Upper lobe of left lung (tissue), 6 donors: ENCODE data around the gene PHPT1. TPM values are rescaled to one million over a fixed set of nuclear protein-coding genes. Genes with fewer than 3 reads are reported as not detected.

ENCODE experiments used
- ATAC-seq, 2 donors: fragments of 200-7000 bp; cut with Tn5 transposase; one replicate each; pipeline ENCODE4 v1.9.1; 2022; ENCODE audit warnings: mild to moderate bottlenecking in 2 of 2, moderate library complexity in 2 of 2; ENCODE audit not compliant: low FRiP score in 2 of 2
- DNase-seq, 2 donors: peaks; one replicate each; pipeline ENCODE4 v3.0.0-alpha.2; 2019 to 2020
- H3K27ac ChIP-seq, 4 donors: fragments of 200-600 bp; sonication (generic); one replicate each; pipeline ENCODE4 v1.5.1; 2016 to 2019
- H3K27me3 ChIP-seq, 4 donors: fragments of 200-600 bp; sonication (generic); one replicate each; pipeline ENCODE4 v1.5.1; 2017 to 2019
- H3K36me3 ChIP-seq, 4 donors: fragments of 200-600 bp; sonication (generic); one replicate each; pipeline ENCODE4 v1.5.1; 2016 to 2019
- H3K4me1 ChIP-seq, 4 donors: fragments of 200-600 bp; sonication (generic); one replicate each; pipeline ENCODE4 v1.5.1; 2018 to 2019
- H3K4me3 ChIP-seq, 4 donors: fragments of 200-600 bp; sonication (generic); one replicate each; pipeline ENCODE4 v1.5.1; 2017 to 2019; ENCODE audit warnings: mild to moderate bottlenecking in 2 of 4, moderate library complexity in 1 of 4
- H3K9me3 ChIP-seq, 4 donors: fragments of 200-600 bp; sonication (generic); one replicate each; pipeline ENCODE4 v1.5.1; 2018 to 2019
- CTCF ChIP-seq, 6 experiments: fragments of 450-650 bp in 4 of 6; fragments of 200-600 bp in 2 of 6; sonication (generic) in 2 of 6; IDR thresholded peaks; one replicate each; pipeline ENCODE4 v1.5.1; 2016 to 2019; ENCODE audit warnings: antibody characterized with exemption in 6 of 6
- EP300 ChIP-seq, 4 donors: sonication (generic); formaldehyde crosslinking; IDR thresholded peaks; one replicate each; pipeline ENCODE4 v1.5.1; 2017; ENCODE audit warnings: antibody characterized with exemption in 4 of 4, control low read depth in 2 of 4
- POLR2A ChIP-seq, 4 donors: fragments of 450-650 bp; IDR thresholded peaks; one replicate each; pipeline ENCODE4 v1.5.1; 2016 to 2017; ENCODE audit warnings: antibody characterized with exemption in 4 of 4, mild to moderate bottlenecking in 2 of 4
- POLR2AphosphoS5 ChIP-seq, 2 donors: sonication (generic); formaldehyde crosslinking; IDR thresholded peaks; one replicate each; pipeline ENCODE4 v1.5.1; 2017; ENCODE audit warnings: antibody characterized with exemption in 2 of 2
- WGBS, 2 donors: methylation state at CpG; one replicate each; pipeline ENCODE4 v1.1.5; 2017 to 2018; 5-methylcytosine and 5-hydroxymethylcytosine counted together
- total RNA-seq, 6 donors: library from RNA; depleted of rRNA in 4 of 6; stranded (reverse); fragments of >200 nt in 4 of 6; gene quantifications; one replicate each; pipeline versions ENCODE4 v1.1.0 to v1.2.1, GENCODE V29; 2016 to 2021
- donor health status: DM: no; HTN: no; CAD: no; lungs with moderate emphysema.
- donor health status: DM: no; HTN: yes; CAD: no; lungs with severe emphysema.

The PHPT1 gene
- total RNA-seq, 6 donors from 2014 or later, result 51.3 to 135 (median 64.1) TPM

- TF ChIP-seq EP300 (IDR thresholded peaks at IDR 0.05), result no peak
- TF ChIP-seq CTCF (IDR thresholded peaks at IDR 0.05), result no peak
- no peak for TF ChIP-seq POLR2AphosphoS5 (IDR thresholded peaks at IDR 0.05)
- no peak for TF ChIP-seq POLR2A (IDR thresholded peaks at IDR 0.05)
- Histone ChIP-seq H3K27ac (peak overlapping the region; percentile 78 to 89 (median 88)), H3K27me3 (peaks cover 0 to 38% (median 35%) of the 10 kb centered on the region in 4 donors), H3K36me3 (peaks cover 0 to 14% (median 8%) of the 10 kb centered on the region in 4 donors), H3K4me3 (peak overlapping the region; percentile 56 to 94 (median 76)), H3K4me1 (peaks cover 47 to 64% (median 51%) of the 10 kb centered on the region in 4 donors), H3K9me3 (no peaks in the 10 kb centered on the region)
- ATAC-seq, result peak; percentile 25 to 35
- WGBS, 2 donors, result 0 to 1% methylated on average over 6 to 44 of the region's 53 CpGs
- DNase-seq, result peak in 1 of 2 donors; percentile 91
These were observed 694 bp upstream of the PHPT1 start for GRCh38 chr9:136848393-136849037.

- H3K27me3 ChIP-seq, result peaks cover 0 to 27% (median 23%) of the 10 kb centered on the region in 4 donors
- no peak for TF ChIP-seq EP300 (IDR thresholded peaks at IDR 0.05)
- TF ChIP-seq POLR2A (IDR thresholded peaks at IDR 0.05), result no peak
- no peak for TF ChIP-seq CTCF (IDR thresholded peaks at IDR 0.05)
- TF ChIP-seq POLR2AphosphoS5 (IDR thresholded peaks at IDR 0.05), result no peak
- H3K4me1 ChIP-seq, result peaks cover 34 to 52% (median 40%) of the 10 kb centered on the region in 4 donors
- H3K4me3 ChIP-seq, result peak overlapping the region; percentile 1 to 88 (median 60)
- peak overlapping the region in 3 of 4 donors; percentile 87 to 89 (median 88) for H3K27ac ChIP-seq
- ATAC-seq, result no peak
- DNase-seq, result peak in 1 of 2 donors; percentile 86
- H3K36me3 ChIP-seq, result peaks cover 0 to 14% (median 8%) of the 10 kb centered on the region in 4 donors
- H3K9me3 ChIP-seq, result no peaks in the 10 kb centered on the region
- 55 to 57% methylated on average over 16 to 43 of the region's 43 CpGs for WGBS, 2 donors
These were observed 1.0 kb downstream of the PHPT1 start for GRCh38 chr9:136849960-136850865.

GRCh38 chr9:136850866-136851775 is 1.9 kb downstream of the PHPT1 start:
- peaks cover 31 to 43% (median 36%) of the 10 kb centered on the region in 4 donors for H3K4me1 ChIP-seq
- H3K9me3 ChIP-seq, result no peaks in the 10 kb centered on the region
- ATAC-seq (no peak), DNase-seq (peak in 1 of 2 donors; percentile 61)
- peaks cover 0 to 14% (median 8%) of the 10 kb centered on the region in 4 donors for H3K36me3 ChIP-seq
- WGBS, 2 donors, result 87 to 92% methylated on average over 11 to 19 of the region's 23 CpGs
- peaks cover 0 to 19% (median 14%) of the 10 kb centered on the region in 4 donors for H3K27me3 ChIP-seq
- no peak overlapping the region for H3K4me3 ChIP-seq
- no peak overlapping the region for H3K27ac ChIP-seq
- TF ChIP-seq POLR2AphosphoS5 (IDR thresholded peaks at IDR 0.05) (no peak), POLR2A (IDR thresholded peaks at IDR 0.05) (no peak), CTCF (IDR thresholded peaks at IDR 0.05) (no peak), EP300 (IDR thresholded peaks at IDR 0.05) (no peak)

GRCh38 chr9:136851941-136852663 is 2.9 kb downstream of the PHPT1 start, which contains the start of gene MAMDC4:
TSS of gene MAMDC4 (plus strand) at chr9:136852346. CDS start at chr9:136852417, 71 bp downstream.
- Histone ChIP-seq H3K4me1 (peaks cover 23 to 34% (median 27%) of the 10 kb centered on the region in 4 donors), H3K9me3 (no peaks in the 10 kb centered on the region), H3K4me3 (no peak within 1 kb of the TSS), H3K27me3 (peaks cover 0 to 10% (median 5%) of the 10 kb centered on the region in 4 donors), H3K36me3 (peaks cover 0 to 14% (median 8%) of the 10 kb centered on the region in 4 donors), H3K27ac (no peak within 1 kb of the TSS)
- TF ChIP-seq POLR2A (IDR thresholded peaks at IDR 0.05) (no peak), EP300 (IDR thresholded peaks at IDR 0.05) (no peak), CTCF (IDR thresholded peaks at IDR 0.05) (no peak), POLR2AphosphoS5 (IDR thresholded peaks at IDR 0.05) (no peak)
- 84 to 89% methylated on average over 6 to 22 of the region's 23 CpGs for WGBS, 2 donors
- ATAC-seq (no peak), DNase-seq (peak in 1 of 2 donors; percentile 82)
